Measurements from ENCODE around the gene WWOX.

- TF ChIP-seq SUZ12 (IDR thresholded peaks at IDR 0.05; ENCODE audit: extremely low read depth, insufficient read depth, insufficient read length), result no peak
- no peak for TF ChIP-seq YY1 (IDR thresholded peaks at IDR 0.05; ENCODE audit: insufficient read depth, insufficient read length)
- no peak for TF ChIP-seq ZNF274 (IDR thresholded peaks at IDR 0.05; ENCODE audit: low read depth, low read length)
These were observed 893.9 kb downstream of the WWOX start for GRCh38 chr16:78993346-78993745.

Data from NT2/D1 (cell line).